GM19467 (cell line): ENCODE results near the gene CLEC4C.

Source experiments
- ATAC-seq: cut with Tn5 transposase; IDR thresholded peaks from one replicate; pipeline ENCODE4 v1.9.1; 2021; ENCODE audit warnings: mild to moderate bottlenecking, moderate library complexity; ENCODE audit not compliant: unreplicated experiment

Gene CLEC4C

GRCh38 chr12:7729746-7730145 lies 17.4 kb downstream of the CLEC4C start:
- no peak for ATAC-seq

GRCh38 chr12:7723926-7724325 lies 23.2 kb downstream of the CLEC4C start:
- no peak for ATAC-seq

GRCh38 chr12:7719946-7720730 lies 27.0 kb downstream of the CLEC4C start:
- ATAC-seq = no peak

GRCh38 chr12:7716381-7716780 lies 30.8 kb downstream of the CLEC4C start:
- no peak for ATAC-seq

GRCh38 chr12:7712841-7713442 lies 34.2 kb downstream of the CLEC4C start:
- ATAC-seq = no peak

- ATAC-seq = no peak
Observed at GRCh38 chr12:7711133-7711532, 36.0 kb downstream of the CLEC4C start, which contains the start of gene DPPA3. DPPA3 (plus strand) TSS chr12:7711433; CDS start chr12:7711571, 138 bp downstream.

- ATAC-seq = no peak
Observed at GRCh38 chr12:7709969-7710675, 37.1 kb downstream of the CLEC4C start.

GRCh38 chr12:7705846-7706245 lies 41.3 kb downstream of the CLEC4C start:
- no peak for ATAC-seq

GRCh38 chr12:7695566-7696197 lies 51.5 kb downstream of the CLEC4C start, which contains the start of gene GDF3:
GDF3 (minus strand) TSS chr12:7695775; CDS start chr12:7695728, 47 bp downstream.
- no peak for ATAC-seq

- ATAC-seq = no peak
Observed at GRCh38 chr12:7695237-7695560, 52.0 kb downstream of the CLEC4C start.

GRCh38 chr12:7694556-7695236 lies 52.5 kb downstream of the CLEC4C start:
- ATAC-seq = no peak

GRCh38 chr12:7693793-7694192 lies 53.4 kb downstream of the CLEC4C start:
- ATAC-seq = no peak

GRCh38 chr12:7681535-7681934 lies 65.6 kb downstream of the CLEC4C start:
- ATAC-seq = no peak
